ENCODE data around the gene ATP5ME. TPM values are rescaled to one million over a fixed set of nuclear protein-coding genes. Genes with fewer than 3 reads are reported as not detected.
"Not testable (repeated sequence)": the region's sequence is repeated elsewhere in the genome, so short reads cannot be mapped to it uniquely, and the experiment has no call there.

Gene ATP5ME
- total RNA-seq, 1 experiment from 2014 or later = 355 TPM

DNA sequence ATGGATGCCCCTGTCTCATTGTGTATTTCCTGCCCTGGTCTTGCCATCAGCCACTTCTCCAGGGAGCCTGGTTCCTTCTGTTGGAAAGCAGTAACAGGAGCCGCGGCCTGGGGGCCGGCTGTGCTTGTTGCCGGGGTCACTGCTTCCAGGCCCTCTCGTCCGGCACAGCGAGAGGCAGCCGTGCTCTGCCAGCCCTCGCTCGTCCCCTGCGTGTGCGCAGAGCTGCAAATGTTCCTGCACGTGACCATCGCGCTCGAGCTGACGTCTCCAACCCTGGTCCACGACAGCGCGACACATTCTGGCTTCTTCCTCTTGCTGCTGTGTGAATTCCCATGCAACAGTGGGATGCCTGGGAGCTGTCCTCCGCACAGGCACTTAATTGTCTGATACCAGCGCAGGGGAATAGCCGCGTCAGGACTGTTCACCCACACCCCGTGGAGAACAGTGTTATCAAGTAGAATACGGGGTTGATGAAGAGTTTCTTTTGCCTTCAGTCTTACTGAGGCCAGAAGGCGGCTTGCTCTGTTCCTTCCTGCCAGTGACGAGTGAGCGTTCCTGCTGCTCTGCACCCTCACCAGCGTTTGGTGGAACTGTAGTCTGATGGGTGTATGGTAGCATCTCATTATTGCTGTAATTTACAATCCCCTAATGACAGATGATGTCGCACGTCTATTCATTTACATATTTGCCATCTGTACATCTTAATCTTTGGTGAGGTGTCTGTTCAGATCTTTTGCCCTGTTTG lies 36.4 kb downstream of the ATP5ME start:
- POLR2A ChIA-PET = no interaction called here
- intact Hi-C loops (cut with micrococcal nuclease) = no loop called here
- H3K27me3 Mint-ChIP-seq (ENCODE audit: insufficient read depth, unreplicated experiment) = peaks cover 43% of the 10 kb centered on the region
- DNase-seq (ENCODE audit: unreplicated experiment) = no peak
- TF ChIP-seq, protein P1, sequence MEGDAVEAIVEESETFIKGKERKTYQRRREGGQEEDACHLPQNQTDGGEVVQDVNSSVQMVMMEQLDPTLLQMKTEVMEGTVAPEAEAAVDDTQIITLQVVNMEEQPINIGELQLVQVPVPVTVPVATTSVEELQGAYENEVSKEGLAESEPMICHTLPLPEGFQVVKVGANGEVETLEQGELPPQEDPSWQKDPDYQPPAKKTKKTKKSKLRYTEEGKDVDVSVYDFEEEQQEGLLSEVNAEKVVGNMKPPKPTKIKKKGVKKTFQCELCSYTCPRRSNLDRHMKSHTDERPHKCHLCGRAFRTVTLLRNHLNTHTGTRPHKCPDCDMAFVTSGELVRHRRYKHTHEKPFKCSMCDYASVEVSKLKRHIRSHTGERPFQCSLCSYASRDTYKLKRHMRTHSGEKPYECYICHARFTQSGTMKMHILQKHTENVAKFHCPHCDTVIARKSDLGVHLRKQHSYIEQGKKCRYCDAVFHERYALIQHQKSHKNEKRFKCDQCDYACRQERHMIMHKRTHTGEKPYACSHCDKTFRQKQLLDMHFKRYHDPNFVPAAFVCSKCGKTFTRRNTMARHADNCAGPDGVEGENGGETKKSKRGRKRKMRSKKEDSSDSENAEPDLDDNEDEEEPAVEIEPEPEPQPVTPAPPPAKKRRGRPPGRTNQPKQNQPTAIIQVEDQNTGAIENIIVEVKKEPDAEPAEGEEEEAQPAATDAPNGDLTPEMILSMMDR (IDR thresholded peaks at IDR 0.05; ENCODE audit: unreplicated experiment) = no peak
- H3K4me3 Mint-ChIP-seq (ENCODE audit: unreplicated experiment) = no peak overlapping the region
- BruUV-seq (replicated peaks) = no TSS peak
- H3K9me3 Mint-ChIP-seq (ENCODE audit: unreplicated experiment) = no peaks in the 10 kb centered on the region
- no peaks in the 10 kb centered on the region for H3K4me1 Mint-ChIP-seq (ENCODE audit: insufficient read depth, unreplicated experiment)
- H3K27ac Mint-ChIP-seq (ENCODE audit: low read depth, unreplicated experiment) = no peak overlapping the region
- H3K36me3 Mint-ChIP-seq (ENCODE audit: insufficient read depth, unreplicated experiment) = no peaks in the 10 kb centered on the region
- CTCF ChIA-PET = no interaction called here

DNA sequence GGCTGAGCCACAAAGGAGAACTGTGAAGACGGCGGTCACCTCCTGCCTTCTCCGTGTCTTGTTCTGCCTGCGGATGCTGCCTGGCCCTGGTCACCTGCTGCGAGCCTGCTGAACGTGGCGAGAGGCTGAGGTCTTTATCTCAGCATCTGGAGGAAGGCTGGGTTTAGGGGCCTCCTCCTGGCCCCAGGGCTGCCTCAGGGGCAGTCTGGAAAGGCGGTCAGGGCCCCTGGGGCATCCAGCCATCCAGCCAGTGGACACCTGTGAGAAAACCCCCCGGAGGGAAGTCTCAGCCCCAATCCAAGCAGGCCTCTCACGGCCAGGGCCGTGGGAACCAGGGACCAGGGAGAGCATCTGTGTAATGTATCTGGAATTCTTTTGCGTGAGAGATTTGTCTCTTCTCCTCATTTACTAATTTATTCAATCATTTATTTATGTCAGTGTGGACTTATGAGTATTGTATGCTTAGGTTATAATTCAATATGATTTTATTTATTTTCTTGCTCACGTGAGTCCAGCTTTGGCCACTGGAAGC lies 37.4 kb downstream of the ATP5ME start:
- peaks cover 44% of the 10 kb centered on the region for H3K27me3 Mint-ChIP-seq (ENCODE audit: insufficient read depth, unreplicated experiment)
- H3K36me3 Mint-ChIP-seq (ENCODE audit: insufficient read depth, unreplicated experiment) = no peaks in the 10 kb centered on the region
- no TSS peak for BruUV-seq (replicated peaks)
- no peak overlapping the region for H3K27ac Mint-ChIP-seq (ENCODE audit: low read depth, unreplicated experiment)
- POLR2A ChIA-PET = no interaction called here
- intact Hi-C loops (cut with micrococcal nuclease) = no loop called here
- no peaks in the 10 kb centered on the region for H3K4me1 Mint-ChIP-seq (ENCODE audit: insufficient read depth, unreplicated experiment)
- no peaks in the 10 kb centered on the region for H3K9me3 Mint-ChIP-seq (ENCODE audit: unreplicated experiment)
- no peak for DNase-seq (ENCODE audit: unreplicated experiment)
- no peak overlapping the region for H3K4me3 Mint-ChIP-seq (ENCODE audit: unreplicated experiment)
- CTCF ChIA-PET = no interaction called here
- TF ChIP-seq, protein P1 (IDR thresholded peaks at IDR 0.05; ENCODE audit: unreplicated experiment) = no peak

DNA sequence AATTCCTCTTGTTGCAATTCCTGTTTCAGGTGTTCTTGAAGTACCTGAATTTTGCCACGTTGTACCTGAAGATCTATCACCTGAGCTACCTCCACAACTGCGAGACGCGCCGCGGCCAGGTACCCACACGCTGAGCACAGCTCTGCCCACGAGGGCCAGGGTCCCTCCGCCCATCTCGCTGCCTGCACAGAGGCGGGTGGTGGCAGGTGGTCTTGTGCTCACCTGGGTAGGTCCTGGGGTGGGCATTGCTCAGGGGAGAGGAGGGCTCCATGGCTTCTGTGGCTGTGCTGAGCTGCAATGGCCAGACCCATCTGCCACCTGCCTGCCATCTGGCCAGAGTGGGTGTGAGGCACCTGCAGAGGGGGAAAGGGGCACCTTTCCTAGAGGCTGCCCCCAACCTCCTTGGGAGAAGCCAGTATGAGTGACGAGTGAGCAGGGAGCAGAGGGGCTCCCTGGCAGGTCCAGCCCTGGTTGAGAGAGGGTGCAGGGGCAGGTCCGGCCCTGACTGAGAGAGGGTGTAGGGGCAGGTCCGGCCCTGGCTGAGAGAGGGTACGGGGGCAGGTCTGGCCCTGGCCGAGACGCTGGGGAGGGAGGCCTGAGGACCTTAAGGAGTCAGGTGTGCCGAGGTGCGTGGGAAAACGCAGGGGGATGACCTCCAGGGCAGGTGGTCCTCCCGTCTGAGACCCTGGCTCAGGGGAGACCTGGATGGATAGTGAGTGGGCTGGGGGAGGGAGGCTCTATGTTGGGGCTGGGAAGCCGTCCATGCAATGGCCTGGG lies 38.0 kb downstream of the ATP5ME start:
- ChIA-PET CTCF (no interaction called here), POLR2A (no interaction called here)
- no peaks in the 10 kb centered on the region for H3K36me3 Mint-ChIP-seq (ENCODE audit: insufficient read depth, unreplicated experiment)
- no TSS peak for BruUV-seq (replicated peaks)
- no peaks in the 10 kb centered on the region for H3K4me1 Mint-ChIP-seq (ENCODE audit: insufficient read depth, unreplicated experiment)
- no peak for DNase-seq (ENCODE audit: unreplicated experiment)
- TF ChIP-seq, protein P1 (IDR thresholded peaks at IDR 0.05; ENCODE audit: unreplicated experiment) = no peak
- peaks cover 49% of the 10 kb centered on the region for H3K27me3 Mint-ChIP-seq (ENCODE audit: insufficient read depth, unreplicated experiment)
- H3K27ac Mint-ChIP-seq (ENCODE audit: low read depth, unreplicated experiment) = no peak overlapping the region
- H3K9me3 Mint-ChIP-seq (ENCODE audit: unreplicated experiment) = no peaks in the 10 kb centered on the region
- H3K4me3 Mint-ChIP-seq (ENCODE audit: unreplicated experiment) = no peak overlapping the region
- intact Hi-C loops (cut with micrococcal nuclease) = no loop called here

DNA sequence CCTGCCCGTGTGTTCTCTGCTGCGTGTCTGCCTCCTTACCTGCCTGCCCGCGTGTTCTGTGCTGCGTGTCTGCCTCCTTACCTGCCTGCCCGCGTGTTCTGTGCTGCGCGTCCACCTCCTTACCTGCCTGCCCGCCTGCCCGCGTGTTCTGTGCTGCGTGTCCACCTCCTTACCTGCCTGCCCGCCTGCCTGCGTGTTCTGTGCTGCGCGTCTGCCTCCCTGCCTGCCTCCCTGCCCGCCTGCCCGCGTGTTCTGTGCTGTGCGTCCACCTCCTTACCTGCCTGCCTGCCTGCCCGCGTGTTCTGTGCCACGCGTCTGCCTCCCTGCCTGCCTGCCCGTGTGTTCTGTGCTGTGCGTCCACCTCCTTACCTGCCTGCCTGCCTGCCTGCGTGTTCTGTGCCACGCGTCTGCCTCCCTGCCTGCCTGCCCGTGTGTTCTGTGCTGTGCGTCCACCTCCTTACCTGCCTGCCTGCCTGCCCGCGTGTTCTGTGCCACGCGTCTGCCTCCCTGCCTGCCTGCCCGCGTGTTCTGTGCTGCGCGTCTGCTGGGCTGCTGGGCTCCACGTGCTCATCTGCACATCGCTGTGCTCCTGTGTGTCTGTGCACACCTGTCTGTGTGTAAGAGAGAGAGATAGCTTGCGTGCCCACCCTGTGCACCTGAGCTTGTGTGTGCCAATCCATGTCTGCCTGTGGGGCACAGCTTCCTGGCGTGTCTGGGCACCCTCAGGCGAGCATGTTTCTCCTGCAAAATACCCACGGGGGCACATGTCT lies 38.8 kb downstream of the ATP5ME start:
- H3K36me3 Mint-ChIP-seq (ENCODE audit: insufficient read depth, unreplicated experiment); CTCF ChIA-PET; DNase-seq (ENCODE audit: unreplicated experiment); H3K4me3 Mint-ChIP-seq (ENCODE audit: unreplicated experiment); POLR2A ChIA-PET; H3K9me3 Mint-ChIP-seq (ENCODE audit: unreplicated experiment); BruUV-seq (replicated peaks); H3K27ac Mint-ChIP-seq (ENCODE audit: low read depth, unreplicated experiment); H3K4me1 Mint-ChIP-seq (ENCODE audit: insufficient read depth, unreplicated experiment); intact Hi-C loops (cut with micrococcal nuclease): not testable (repeated sequence)
- H3K27me3 Mint-ChIP-seq (ENCODE audit: insufficient read depth, unreplicated experiment) = peaks cover 49% of the 10 kb centered on the region
